ENCODE data around the gene CCDC86.

CCDC86 gene

GRCh38 chr11:60878245-60879101, 36.6 kb downstream of the CCDC86 start:
- no peak for DNase-seq (ENCODE audit: low spot score)
- no peak for TF ChIP-seq CTCF (IDR thresholded peaks at IDR 0.05; ENCODE audit: extremely low read depth, missing control alignments)

- no peak for DNase-seq (ENCODE audit: low spot score)
- no peak for TF ChIP-seq CTCF (IDR thresholded peaks at IDR 0.05; ENCODE audit: extremely low read depth, missing control alignments)
Measured at GRCh38 chr11:60879104-60879503, 37.2 kb downstream of the CCDC86 start.

GRCh38 chr11:60879971-60880588, 38.2 kb downstream of the CCDC86 start:
- TF ChIP-seq CTCF (IDR thresholded peaks at IDR 0.05; ENCODE audit: extremely low read depth, missing control alignments), result no peak

GRCh38 chr11:60880643-60881282, 38.9 kb downstream of the CCDC86 start:
- no peak for TF ChIP-seq CTCF (IDR thresholded peaks at IDR 0.05; ENCODE audit: extremely low read depth, missing control alignments)
- DNase-seq (ENCODE audit: low spot score), result no peak

More at GRCh38 chr11:60879971-60880588, 38.2 kb downstream of the CCDC86 start:
- no peak for DNase-seq (ENCODE audit: low spot score)

- no peak for TF ChIP-seq CTCF (IDR thresholded peaks at IDR 0.05; ENCODE audit: extremely low read depth, missing control alignments)
- peak; percentile 38 for DNase-seq (ENCODE audit: low spot score)
Measured at GRCh38 chr11:60887556-60887955, 45.6 kb downstream of the CCDC86 start.

- no peak for DNase-seq (ENCODE audit: low spot score)
- TF ChIP-seq CTCF (IDR thresholded peaks at IDR 0.05; ENCODE audit: extremely low read depth, missing control alignments), result no peak
Measured at GRCh38 chr11:60889869-60890311, 48.0 kb downstream of the CCDC86 start.

GRCh38 chr11:60890696-60891095, 48.8 kb downstream of the CCDC86 start:
- no peak for DNase-seq (ENCODE audit: low spot score)
- TF ChIP-seq CTCF (IDR thresholded peaks at IDR 0.05; ENCODE audit: extremely low read depth, missing control alignments), result no peak
